Parathyroid adenoma (tissue), 2 donors: ENCODE results near the gene ANKRD63.

Experiments used
- H2AFZ ChIP-seq: fragments of 300-600 bp; sonication (generic); one replicate; pipeline ENCODE4 v1.7.0; 2017; ENCODE audit warnings: antibody characterized with exemption, mild to moderate bottlenecking
- H3K27ac ChIP-seq: fragments of 300-600 bp; sonication (generic); one replicate; pipeline ENCODE4 v1.7.0; 2017
- H3K27me3 ChIP-seq: fragments of 300-600 bp; sonication (generic); one replicate; pipeline ENCODE4 v1.7.0; 2017; ENCODE audit warnings: low read length; ENCODE audit not compliant: control insufficient read depth, insufficient read depth
- H3K36me3 ChIP-seq: fragments of 300-600 bp; sonication (generic); one replicate; pipeline ENCODE4 v1.7.0; 2017; ENCODE audit warnings: low read length; ENCODE audit not compliant: control insufficient read depth, insufficient read depth
- H3K4me1 ChIP-seq: fragments of 300-600 bp; sonication (generic); one replicate; pipeline ENCODE4 v1.7.0; 2017; ENCODE audit warnings: control low read depth
- H3K4me2 ChIP-seq: fragments of 300-600 bp; sonication (generic); one replicate; pipeline ENCODE4 v1.7.0; 2017; ENCODE audit warnings: low read length
- H3K4me3 ChIP-seq: fragments of 300-600 bp; sonication (generic); one replicate; pipeline ENCODE4 v1.7.0; 2017; ENCODE audit warnings: low read depth, low read length
- H3K79me2 ChIP-seq: fragments of 300-600 bp; sonication (generic); one replicate; pipeline ENCODE4 v1.7.0; 2017; ENCODE audit warnings: control low read depth
- H3K9ac ChIP-seq: fragments of 300-600 bp; sonication (generic); one replicate; pipeline ENCODE4 v1.7.0; 2017; ENCODE audit warnings: mild to moderate bottlenecking
- H3K9me3 ChIP-seq: fragments of 300-600 bp; sonication (generic); one replicate; pipeline ENCODE4 v1.7.0; 2017; ENCODE audit warnings: low read length; ENCODE audit not compliant: control insufficient read depth
- CTCF ChIP-seq: fragments of 300-600 bp; sonication (generic); IDR thresholded peaks from one replicate; pipeline ENCODE4 v1.7.0; 2017; ENCODE audit warnings: antibody characterized with exemption, mild to moderate bottlenecking
- donor health status: primary hyperparathyroidism.

The ANKRD63 gene

GRCh38 chr15:40306371-40306770 lies 23.5 kb upstream of the ANKRD63 start:
- H3K4me1 ChIP-seq = no peaks in the 10 kb centered on the region
- H3K9ac ChIP-seq = no peak overlapping the region
- no peak overlapping the region for H3K4me2 ChIP-seq
- H2AFZ ChIP-seq = no peak overlapping the region
- no peaks in the 10 kb centered on the region for H3K9me3 ChIP-seq
- H3K36me3 ChIP-seq = no peaks in the 10 kb centered on the region
- H3K79me2 ChIP-seq = no peaks in the 10 kb centered on the region
- H3K27ac ChIP-seq = no peak overlapping the region
- TF ChIP-seq CTCF = no peak
- no peak overlapping the region for H3K4me3 ChIP-seq
- no peaks in the 10 kb centered on the region for H3K27me3 ChIP-seq

- no peak overlapping the region for H3K4me2 ChIP-seq
- no peak overlapping the region for H2AFZ ChIP-seq
- no peaks in the 10 kb centered on the region for H3K36me3 ChIP-seq
- H3K27me3 ChIP-seq = no peaks in the 10 kb centered on the region
- H3K9ac ChIP-seq = no peak overlapping the region
- H3K79me2 ChIP-seq = no peaks in the 10 kb centered on the region
- no peaks in the 10 kb centered on the region for H3K4me1 ChIP-seq
- TF ChIP-seq CTCF = no peak
- H3K27ac ChIP-seq = no peak overlapping the region
- no peaks in the 10 kb centered on the region for H3K9me3 ChIP-seq
- H3K4me3 ChIP-seq = no peak overlapping the region
Measured at GRCh38 chr15:40305281-40305680, 22.4 kb upstream of the ANKRD63 start.

- Histone ChIP-seq H2AFZ (no peak overlapping the region), H3K27ac (no peak overlapping the region), H3K79me2 (no peaks in the 10 kb centered on the region), H3K4me3 (no peak overlapping the region), H3K4me1 (no peaks in the 10 kb centered on the region), H3K36me3 (no peaks in the 10 kb centered on the region), H3K4me2 (no peak overlapping the region), H3K9ac (no peak overlapping the region), H3K9me3 (no peaks in the 10 kb centered on the region), H3K27me3 (no peaks in the 10 kb centered on the region)
- TF ChIP-seq CTCF = no peak
Measured at GRCh38 chr15:40303576-40303975, 20.7 kb upstream of the ANKRD63 start.

DNA sequence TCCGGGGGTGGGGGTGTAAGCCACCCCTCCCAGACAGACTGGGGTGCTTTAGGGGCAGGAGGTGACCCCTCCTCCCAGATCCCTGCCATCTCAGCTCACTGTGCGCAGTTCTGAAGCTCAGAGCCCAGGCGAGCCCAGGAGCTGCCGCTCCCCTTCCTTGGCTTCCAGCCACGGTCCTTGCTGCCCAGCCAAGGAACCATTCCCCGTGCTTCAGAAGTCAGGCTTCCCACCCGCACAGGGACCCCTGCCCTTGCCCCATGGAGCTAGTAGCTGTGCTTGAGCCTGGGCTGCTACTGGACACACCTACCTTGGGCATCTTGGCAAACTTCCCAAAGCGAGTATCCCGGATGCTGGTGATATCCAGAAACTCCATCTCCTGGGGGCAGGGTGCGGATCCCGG lies 20.1 kb upstream of the ANKRD63 start:
- H3K36me3 ChIP-seq = no peaks in the 10 kb centered on the region
- H3K27ac ChIP-seq = no peak overlapping the region
- no peaks in the 10 kb centered on the region for H3K4me1 ChIP-seq
- TF ChIP-seq CTCF = no peak
- H3K27me3 ChIP-seq = no peaks in the 10 kb centered on the region
- no peak overlapping the region for H3K4me2 ChIP-seq
- no peak overlapping the region for H2AFZ ChIP-seq
- H3K9me3 ChIP-seq = no peaks in the 10 kb centered on the region
- no peak overlapping the region for H3K4me3 ChIP-seq
- H3K9ac ChIP-seq = no peak overlapping the region
- H3K79me2 ChIP-seq = no peaks in the 10 kb centered on the region

DNA sequence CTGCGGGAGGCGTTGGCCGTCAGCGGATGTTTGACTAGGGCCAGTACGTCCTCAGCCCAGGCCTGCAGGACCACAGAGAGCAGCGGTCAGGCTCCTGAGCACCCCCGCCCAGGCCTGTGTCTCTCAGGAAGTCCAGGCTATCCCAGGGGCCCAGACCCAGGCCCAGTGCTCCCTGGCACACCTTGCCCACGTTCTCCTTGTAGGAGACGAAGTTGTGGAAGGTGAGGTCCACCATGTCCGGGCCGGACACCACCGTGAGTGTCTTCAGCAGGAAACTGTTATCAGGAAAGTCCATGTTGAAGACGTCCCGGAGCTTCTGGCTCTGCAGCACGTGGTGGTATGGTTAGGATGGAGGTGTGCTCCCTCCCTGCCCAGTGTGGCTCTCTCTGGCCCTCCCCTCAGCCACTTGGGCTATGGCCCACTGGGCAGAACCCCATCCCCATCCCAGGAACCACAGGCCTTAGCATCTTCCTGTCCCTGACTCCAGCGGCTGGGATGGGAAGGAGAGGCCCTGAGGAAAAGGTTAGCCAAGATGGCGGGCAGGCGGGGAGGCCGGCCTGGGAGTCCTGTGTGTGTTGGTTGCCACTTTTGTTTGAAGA lies 19.5 kb upstream of the ANKRD63 start:
- Histone ChIP-seq H3K4me3 (no peak overlapping the region), H3K9ac (no peak overlapping the region), H3K4me2 (no peak overlapping the region), H3K36me3 (no peaks in the 10 kb centered on the region), H2AFZ (no peak overlapping the region), H3K27ac (no peak overlapping the region), H3K27me3 (no peaks in the 10 kb centered on the region), H3K9me3 (no peaks in the 10 kb centered on the region), H3K79me2 (no peaks in the 10 kb centered on the region), H3K4me1 (no peaks in the 10 kb centered on the region)
- no peak for TF ChIP-seq CTCF
